GM12878 (cell line): ENCODE measurements around the gene C19orf47. TPM values are rescaled to one million over a fixed set of nuclear protein-coding genes. Genes with fewer than 3 reads are reported as not detected.
A peak's percentile ranks its signal among the peaks of the same experiment; 100 is the strongest.

ENCODE experiments used
- ATAC-seq: fragments of 200-7000 bp; cut with Tn5 transposase; 3 replicates; pipeline ENCODE4 v1.9.1; 2020; ENCODE audit warnings: mild to moderate bottlenecking, moderate library complexity
- BruUV-seq: library from RNA; stranded (reverse); fragments of 400-500 nt; replicated peaks from 2 replicates; lab custom pipeline; 2021; lab: Mats Ljungman, UMichigan
- CTCF ChIA-PET: fragments of 300-600 bp; sonication (Branson Sonifier 250); formaldehyde crosslinking; extraction: SDS; loops from one replicate; lab custom pipeline; 2021; ENCODE audit warnings: inconsistent platforms; lab: Yijun Ruan, JAX
- POLR2A ChIA-PET: fragments of 350-600 bp; formaldehyde crosslinking; extraction: SDS; loops from one replicate; lab custom pipeline; 2021; ENCODE audit warnings: inconsistent platforms; lab: Charles Lee
- RAD21 ChIA-PET: fragments of 300-600 bp; sonication (Branson Sonifier 250); formaldehyde crosslinking; loops from one replicate; lab custom pipeline; 2023; ENCODE audit warnings: antibody characterized with exemption; ENCODE audit not compliant: unreplicated experiment; lab: Charles Lee
- SMC1A ChIA-PET: fragments of 300-600 bp; sonication (Branson Sonifier 250); formaldehyde crosslinking; loops from one replicate; lab custom pipeline; 2023; ENCODE audit not compliant: unreplicated experiment, uncharacterized antibody; lab: Charles Lee
- DNase-seq: peaks from one replicate; pipeline ENCODE4 v3.0.0-alpha.2; 2011; ENCODE audit warnings: low read depth, low spot score
- FAIRE-seq: peaks from 3 replicates; lab custom pipeline; 2011; peaks lifted over from hg19 to GRCh38; lab: Jason Lieb, UNC
- H2AFZ ChIP-seq: 2 replicates; pipeline ENCODE4 v1.6.0; 2011; ENCODE audit warnings: low read depth, low read length, control low read depth; ENCODE audit not compliant: control insufficient read depth
- H3K27ac ChIP-seq: 2 replicates; pipeline ENCODE4 v1.5.1; 2011; ENCODE audit warnings: control low read depth; ENCODE audit not compliant: control insufficient read depth, insufficient read depth
- H3K27me3 ChIP-seq, 2 experiments: replicated peaks in 1 of 2; 2 replicates each; pipeline versions ENCODE4 v1.6.0 to v1.6.1; 2011; ENCODE audit warnings: low read length in 1 of 2; ENCODE audit not compliant: control insufficient read depth in 2 of 2, insufficient read depth in 2 of 2
- H3K36me3 ChIP-seq, 2 experiments: 2 replicates each; pipeline ENCODE4 v1.5.1; 2011; ENCODE audit warnings: low read length in 1 of 2; ENCODE audit not compliant: control insufficient read depth in 2 of 2, insufficient read depth in 2 of 2
- H3K4me1 ChIP-seq: 2 replicates; pipeline ENCODE4 v1.6.1; 2011; ENCODE audit warnings: mild to moderate bottlenecking, low read length, moderate library complexity, mixed read lengths; ENCODE audit not compliant: control insufficient read depth, insufficient read depth
- H3K4me2 ChIP-seq: 2 replicates; pipeline ENCODE4 v1.6.0; 2011; ENCODE audit warnings: control low read depth; ENCODE audit not compliant: control insufficient read depth, insufficient read depth
- H3K4me3 ChIP-seq: fragments of 200-600 bp; sonication (generic); 2 replicates; pipeline ENCODE4 v1.5.1; 2016
- H3K79me2 ChIP-seq: 2 replicates; pipeline ENCODE4 v1.6.0; 2011; ENCODE audit warnings: low read length; ENCODE audit not compliant: control insufficient read depth, insufficient read depth
- H3K9ac ChIP-seq: 2 replicates; pipeline ENCODE4 v1.8.0; 2011; ENCODE audit warnings: low read length, control low read depth, mixed read lengths; ENCODE audit not compliant: control insufficient read depth, insufficient read depth
- H3K9me3 ChIP-seq: replicated peaks from 3 replicates; pipeline ENCODE4 v1.5.1; 2011; ENCODE audit warnings: mild to moderate bottlenecking, low read length; ENCODE audit not compliant: control insufficient read depth, insufficient read depth
- H4K20me1 ChIP-seq: 2 replicates; pipeline ENCODE4 v1.6.0; 2011; ENCODE audit not compliant: control insufficient read depth, insufficient read depth
- BCL3 ChIP-seq: IDR thresholded peaks from 2 replicates; pipeline ENCODE4 v1.6.1; 2011; ENCODE audit warnings: borderline replicate concordance, low read depth, mild to moderate bottlenecking, moderate library complexity, low read length; ENCODE audit not compliant: insufficient read depth, poor library complexity, severe bottlenecking
- CHD2 ChIP-seq: IDR thresholded peaks from 2 replicates; pipeline ENCODE4 v1.6.1; 2011; ENCODE audit warnings: low read depth, low read length, improper control_type of control experiment, borderline replicate concordance
- FOXK2 ChIP-seq: fragments of 450-650 bp; IDR thresholded peaks from 2 replicates; pipeline ENCODE4 v1.6.1; 2017; ENCODE audit warnings: mild to moderate bottlenecking, moderate library complexity
- FOXM1 ChIP-seq: IDR thresholded peaks from 2 replicates; pipeline ENCODE4 v1.6.1; 2012; ENCODE audit warnings: low read depth, mild to moderate bottlenecking, inconsistent platforms, low read length, moderate library complexity
- MYB ChIP-seq: fragments of 150-350 bp; IDR thresholded peaks from 2 replicates; pipeline ENCODE4 v1.6.1; 2014; ENCODE audit warnings: mild to moderate bottlenecking, low read depth, low read length, borderline replicate concordance
- NRF1 ChIP-seq: conservative IDR thresholded peaks from 2 replicates; pipeline ENCODE4 v1.6.1; 2011; ENCODE audit warnings: mild to moderate bottlenecking, low read depth, low read length, improper control_type of control experiment
- RUNX3 ChIP-seq: IDR thresholded peaks from 2 replicates; pipeline ENCODE4 v1.6.1; 2012; ENCODE audit warnings: low read length, inconsistent platforms
- ZNF274 ChIP-seq: IDR thresholded peaks from one replicate; pipeline ENCODE4 v1.8.0; 2011; ENCODE audit not compliant: insufficient read length, insufficient read depth
- WGBS: methylation state at CpG from one replicate; pipeline ENCODE4 v1.1.6; 2016; ENCODE audit warnings: low lambda C conversion rate; ENCODE audit not compliant: insufficient replicate concordance, insufficient coverage; ENCODE audit errors: missing lambda C conversion rate; 5-methylcytosine and 5-hydroxymethylcytosine counted together
- in situ Hi-C: fragments of 300-500 bp; cut with MboI; formaldehyde crosslinking; loops from 9 replicates; pipeline ENCODE4 v1.14.3; 2018; ENCODE audit warnings: mixed read lengths
- intact Hi-C: fragments of 100-400 bp; cut with micrococcal nuclease; formaldehyde crosslinking; loops from one replicate; pipeline ENCODE4 v1.14.2; 2022; ENCODE audit not compliant: unreplicated experiment
- polyA plus RNA-seq, 11 experiments: library from polyadenylated mRNA; depleted of rRNA in 4 of 11; unstranded in 6 of 11; stranded (reverse) in 5 of 11; fragments of >200 nt; fragmentation: Nextera tagmentation in 4 of 11; fragmentation: Illumina TruSeq in 1 of 11; extraction: Ambion mirVana in 4 of 11; extraction: Trizol in 1 of 11; gene quantifications; 1 replicate in 1 of 11; 2 replicates in 10 of 11; pipeline versions ENCODE4 v1.2.1 to v1.2.3, GENCODE V29; 2011 to 2016; ENCODE audit warnings: inconsistent platforms in 2 of 11, missing spikeins in 2 of 11, low read depth in 1 of 11
- total RNA-seq, 4 experiments: library from RNA; depleted of rRNA in 3 of 4; stranded (reverse); fragments of >200 nt in 3 of 4; fragmentation: Illumina TruSeq in 1 of 4; extraction: Trizol in 1 of 4; gene quantifications; 2 replicates each; pipeline versions ENCODE4 v1.2.1 to v1.2.3, GENCODE V29; 2013 to 2021
- TF ChIP-seq, protein P1 (sequence below), 3 experiments: IDR thresholded peaks in 2 of 3; conservative IDR thresholded peaks in 1 of 3; 2 replicates each; pipeline ENCODE4 v1.5.1; 2011; ENCODE audit warnings: low read depth in 3 of 3, low read length in 3 of 3, mild to moderate bottlenecking in 3 of 3, control low read depth in 2 of 3, moderate library complexity in 2 of 3, inconsistent platforms in 1 of 3, mixed read lengths in 1 of 3; ENCODE audit not compliant: control insufficient read depth in 2 of 3, insufficient read depth in 1 of 3; ENCODE audit errors: extremely low read depth in 1 of 3

Gene C19orf47
- total and polyA plus RNA-seq, 10 of the 15 experiments (the other 5 are each of a cell fraction or from before 2014, with no cell fraction given): 0.11 to 29.1 (median 20.2) TPM

DNA sequence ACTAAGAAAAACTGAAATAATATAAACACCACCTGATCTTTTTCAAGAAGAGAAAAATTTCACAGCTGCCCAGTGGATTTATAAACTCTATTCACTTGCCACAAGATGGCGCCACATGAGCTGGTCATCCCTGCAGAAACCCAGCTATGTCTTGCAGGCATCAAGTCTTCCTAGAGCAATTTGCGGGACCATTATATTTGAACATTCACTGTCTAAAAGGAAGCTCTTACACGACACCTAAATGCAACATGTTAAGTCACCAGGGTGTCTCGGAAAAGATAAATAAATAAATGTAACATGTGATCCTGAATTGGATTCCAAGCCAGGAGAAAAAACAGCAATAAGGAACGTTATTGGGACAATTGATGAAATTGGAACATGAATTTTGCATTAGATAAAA, 42.8 kb downstream of the C19orf47 start (continued):
- TF ChIP-seq, protein P1, sequence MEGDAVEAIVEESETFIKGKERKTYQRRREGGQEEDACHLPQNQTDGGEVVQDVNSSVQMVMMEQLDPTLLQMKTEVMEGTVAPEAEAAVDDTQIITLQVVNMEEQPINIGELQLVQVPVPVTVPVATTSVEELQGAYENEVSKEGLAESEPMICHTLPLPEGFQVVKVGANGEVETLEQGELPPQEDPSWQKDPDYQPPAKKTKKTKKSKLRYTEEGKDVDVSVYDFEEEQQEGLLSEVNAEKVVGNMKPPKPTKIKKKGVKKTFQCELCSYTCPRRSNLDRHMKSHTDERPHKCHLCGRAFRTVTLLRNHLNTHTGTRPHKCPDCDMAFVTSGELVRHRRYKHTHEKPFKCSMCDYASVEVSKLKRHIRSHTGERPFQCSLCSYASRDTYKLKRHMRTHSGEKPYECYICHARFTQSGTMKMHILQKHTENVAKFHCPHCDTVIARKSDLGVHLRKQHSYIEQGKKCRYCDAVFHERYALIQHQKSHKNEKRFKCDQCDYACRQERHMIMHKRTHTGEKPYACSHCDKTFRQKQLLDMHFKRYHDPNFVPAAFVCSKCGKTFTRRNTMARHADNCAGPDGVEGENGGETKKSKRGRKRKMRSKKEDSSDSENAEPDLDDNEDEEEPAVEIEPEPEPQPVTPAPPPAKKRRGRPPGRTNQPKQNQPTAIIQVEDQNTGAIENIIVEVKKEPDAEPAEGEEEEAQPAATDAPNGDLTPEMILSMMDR (IDR thresholded peaks at IDR 0.05 in 2 of 3, conservative IDR thresholded peaks at IDR 0.05 in 1 of 3; ENCODE audit: control insufficient read depth in 2 of 3, extremely low read depth in 1 of 3, insufficient read depth in 1 of 3, low read depth in 3 of 3, low read length in 3 of 3): peak; percentile 59 to 83 (median 77); a peak in 5 of 6 replicates
- no peak for TF ChIP-seq NRF1
- no peak for TF ChIP-seq CHD2
- TF ChIP-seq FOXK2: no peak
- TF ChIP-seq FOXM1: 0 out of 2 replicates have a peak, but pooled peaks have one; percentile 56
- peak; percentile 15; the same call in 1 of the 2 replicates for TF ChIP-seq RUNX3

GRCh38 chr19:40304306-40304705, 43.9 kb downstream of the C19orf47 start:
- H3K9me3 ChIP-seq: no peaks in the 10 kb centered on the region
- ChIA-PET RAD21 (interaction anchor here (1.3 to 2.5 kb wide), 10 partner anchors 52 to 299 kb away, joined by 4 to 28 read pairs (median 9); partner anchors contain the start of genes BLVRB and SERTAD3), CTCF (interaction anchor here (0.9 to 3.0 kb wide), 23 partner anchors 10 to 342 kb away, joined by 3 to 31 read pairs (median 8); partner anchors contain the start of genes BLVRB, LTBP4 and SERTAD3), SMC1A (interaction anchor here (0.8 to 2.6 kb wide), 11 partner anchors 8 to 319 kb away, joined by 3 to 24 read pairs (median 5); partner anchors contain the start of genes BLVRB and SERTAD3), POLR2A (no interaction called here)
- H3K36me3 ChIP-seq: no peaks in the 10 kb centered on the region
- no peak for DNase-seq
- 63% methylated on average over 4 of the region's 4 CpGs for WGBS
- no peaks in the 10 kb centered on the region for H3K79me2 ChIP-seq
- H2AFZ ChIP-seq: no peak overlapping the region
- H4K20me1 ChIP-seq: no peaks in the 10 kb centered on the region
- BruUV-seq: TSS peak; percentile 47
- H3K4me1 ChIP-seq: no peaks in the 10 kb centered on the region
- no peaks in the 10 kb centered on the region for H3K27me3 ChIP-seq
- H3K4me2 ChIP-seq: no peak overlapping the region
- no peak overlapping the region for H3K4me3 ChIP-seq
- H3K27ac ChIP-seq: no peak overlapping the region
- no peak for ATAC-seq
- intact Hi-C loops (loop anchor here (2.0 kb wide), 1 partner anchor 140 kb away; the partner anchor contains the start of gene SERTAD3), in situ Hi-C loops (loop anchor here (10.0 kb wide), 1 partner anchor 300 kb away; the partner anchor contains the start of gene LTBP4)
- FAIRE-seq: no peak
- TF ChIP-seq BCL3 (no peak), MYB (no peak), ZNF274 (no peak)
- no peak overlapping the region for H3K9ac ChIP-seq
